Epithelial cell of proximal tubule (primary cell): ENCODE data around the gene CDH10. TPM values are rescaled to one million over a fixed set of nuclear protein-coding genes. Genes with fewer than 3 reads are reported as not detected.

Experiments
- DNase-seq: peaks from one replicate; pipeline ENCODE4 v3.0.0-alpha.2; 2011; ENCODE audit warnings: low read depth
- H3K4me3 ChIP-seq: 2 replicates; pipeline ENCODE4 v1.5.1; 2011; ENCODE audit warnings: low read depth, mild to moderate bottlenecking, low read length
- total RNA-seq: library from RNA; depleted of rRNA; stranded (reverse); fragments of >200 nt; gene quantifications from 2 replicates; pipeline ENCODE4 v1.2.3, GENCODE V29; 2015
- TF ChIP-seq, protein P1 (sequence below): conservative IDR thresholded peaks from 2 replicates; pipeline ENCODE4 v1.5.1; 2012; ENCODE audit warnings: low read depth, mild to moderate bottlenecking, low read length

The CDH10 gene
- total RNA-seq, 1 donor from 2014 or later, result 0.58 TPM

DNA sequence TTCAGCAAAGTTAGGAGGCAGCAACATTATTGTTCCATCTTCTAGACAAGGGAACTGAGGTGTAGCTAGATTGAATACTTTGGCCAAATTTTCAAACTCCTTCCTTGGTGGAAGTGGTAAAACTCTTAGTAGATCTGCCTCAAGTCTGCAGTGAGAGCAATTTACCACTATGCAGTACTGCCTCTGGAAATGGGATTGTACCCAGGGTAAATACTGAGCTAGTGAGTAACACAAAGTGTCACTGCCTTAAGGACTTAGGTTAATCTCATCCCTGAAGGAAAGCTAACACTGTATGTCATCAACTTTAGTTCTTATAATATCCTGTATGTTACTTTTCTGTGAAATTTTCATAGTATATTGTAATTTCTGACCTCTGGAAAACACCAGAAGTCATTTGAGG, 13.9 kb downstream of the CDH10 start:
- no peak overlapping the region for H3K4me3 ChIP-seq
- TF ChIP-seq, protein P1, sequence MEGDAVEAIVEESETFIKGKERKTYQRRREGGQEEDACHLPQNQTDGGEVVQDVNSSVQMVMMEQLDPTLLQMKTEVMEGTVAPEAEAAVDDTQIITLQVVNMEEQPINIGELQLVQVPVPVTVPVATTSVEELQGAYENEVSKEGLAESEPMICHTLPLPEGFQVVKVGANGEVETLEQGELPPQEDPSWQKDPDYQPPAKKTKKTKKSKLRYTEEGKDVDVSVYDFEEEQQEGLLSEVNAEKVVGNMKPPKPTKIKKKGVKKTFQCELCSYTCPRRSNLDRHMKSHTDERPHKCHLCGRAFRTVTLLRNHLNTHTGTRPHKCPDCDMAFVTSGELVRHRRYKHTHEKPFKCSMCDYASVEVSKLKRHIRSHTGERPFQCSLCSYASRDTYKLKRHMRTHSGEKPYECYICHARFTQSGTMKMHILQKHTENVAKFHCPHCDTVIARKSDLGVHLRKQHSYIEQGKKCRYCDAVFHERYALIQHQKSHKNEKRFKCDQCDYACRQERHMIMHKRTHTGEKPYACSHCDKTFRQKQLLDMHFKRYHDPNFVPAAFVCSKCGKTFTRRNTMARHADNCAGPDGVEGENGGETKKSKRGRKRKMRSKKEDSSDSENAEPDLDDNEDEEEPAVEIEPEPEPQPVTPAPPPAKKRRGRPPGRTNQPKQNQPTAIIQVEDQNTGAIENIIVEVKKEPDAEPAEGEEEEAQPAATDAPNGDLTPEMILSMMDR, result no peak
- DNase-seq, result no peak

DNA sequence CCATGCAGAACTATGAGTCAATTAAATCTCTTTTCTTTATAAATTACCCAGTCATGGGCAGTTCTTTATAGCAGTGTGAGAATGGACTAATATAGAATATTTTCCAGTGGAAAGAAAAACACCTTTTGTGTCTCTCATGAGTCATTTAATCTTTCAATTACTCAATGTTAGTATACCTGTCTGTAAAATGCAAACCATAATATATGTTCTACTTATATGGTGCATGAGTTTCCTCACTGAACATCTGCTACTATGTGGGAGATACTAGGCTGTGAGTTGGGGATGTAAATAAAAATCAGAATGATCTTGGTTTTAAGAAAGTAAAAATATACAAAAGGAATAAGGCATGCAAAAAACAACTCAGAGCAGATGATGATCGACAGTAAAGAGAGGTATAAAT, 15.0 kb downstream of the CDH10 start:
- TF ChIP-seq, protein P1, result no peak
- DNase-seq, result no peak
- no peak overlapping the region for H3K4me3 ChIP-seq

GRCh38 chr5:24624872-24625271, 19.9 kb downstream of the CDH10 start:
- no peak overlapping the region for H3K4me3 ChIP-seq
- TF ChIP-seq, protein P1, result no peak
- DNase-seq, result no peak

DNA sequence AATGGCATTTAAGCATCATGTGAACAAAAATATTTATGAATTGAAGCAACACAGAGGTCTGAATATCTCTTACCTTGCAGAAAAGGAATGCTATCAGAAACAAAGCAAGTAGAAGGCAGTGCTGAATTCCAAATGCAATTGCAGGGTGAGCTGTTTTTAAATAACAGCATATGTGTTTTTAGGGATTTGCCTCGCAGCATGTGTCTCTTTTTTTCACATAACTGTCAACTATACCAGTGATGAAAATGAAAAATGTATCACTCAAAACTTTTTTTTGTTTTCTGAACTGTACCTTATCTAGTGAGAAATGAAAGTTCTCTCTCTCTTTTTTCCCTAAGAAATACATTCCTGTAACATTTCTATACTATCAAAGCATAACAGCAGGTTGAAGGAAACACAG, 21.2 kb downstream of the CDH10 start:
- TF ChIP-seq, protein P1, result no peak
- DNase-seq, result no peak
- no peak overlapping the region for H3K4me3 ChIP-seq

DNA sequence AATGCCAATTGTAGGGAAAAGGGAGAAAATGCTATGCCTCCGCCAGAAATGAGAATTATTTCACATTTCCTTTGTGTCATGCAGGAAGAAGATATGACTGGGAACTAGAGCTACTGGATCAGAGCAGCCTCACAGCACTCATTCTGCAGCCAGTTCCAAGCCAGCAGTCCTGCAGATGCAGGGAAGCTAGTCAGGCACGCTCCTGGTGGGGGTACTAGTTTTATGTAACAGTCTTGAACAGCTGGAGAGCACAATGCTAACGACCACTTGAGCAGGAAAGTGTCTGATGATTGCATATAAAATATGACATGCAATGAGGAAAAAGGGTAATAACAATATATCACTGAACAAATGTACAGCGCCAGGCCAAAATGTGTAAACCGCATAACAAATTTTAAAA, 21.7 kb downstream of the CDH10 start:
- H3K4me3 ChIP-seq, result no peak overlapping the region
- DNase-seq, result no peak
- TF ChIP-seq, protein P1, result no peak

- no peak overlapping the region for H3K4me3 ChIP-seq
- TF ChIP-seq, protein P1, result no peak
- DNase-seq, result no peak
Observed at GRCh38 chr5:24621792-24622191, 23.0 kb downstream of the CDH10 start.

DNA sequence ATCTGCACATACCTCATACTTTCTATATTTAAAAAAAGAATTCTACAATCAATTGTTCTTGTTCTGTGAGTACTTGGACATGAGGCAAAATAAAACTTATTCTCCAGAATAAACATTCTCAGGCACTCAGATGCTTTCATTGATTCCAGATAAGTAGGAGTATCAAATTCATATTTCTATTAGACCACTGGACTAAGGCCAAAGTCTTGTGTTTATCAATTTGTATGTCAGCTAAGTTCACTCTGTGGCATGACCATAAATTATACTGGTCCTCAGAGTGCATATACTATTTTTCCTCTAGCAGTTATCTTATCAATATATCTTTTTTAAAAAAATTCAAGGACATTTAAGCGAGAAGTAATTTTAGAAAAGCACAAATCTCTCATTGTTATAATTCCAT, 28.2 kb downstream of the CDH10 start:
- TF ChIP-seq, protein P1, result no peak
- DNase-seq, result no peak
- H3K4me3 ChIP-seq, result no peak overlapping the region
